MCF 10A (cell line): ENCODE data around the gene KPNB1. TPM values are rescaled to one million over a fixed set of nuclear protein-coding genes. Genes with fewer than 3 reads are reported as not detected.
A peak's percentile ranks its signal among the peaks of the same experiment; 100 is the strongest.

ENCODE experiments used
- BruUV-seq: library from RNA; stranded (reverse); fragments of 400-500 nt; replicated peaks from 2 replicates; lab custom pipeline; 2021; lab: Mats Ljungman, UMichigan
- CTCF ChIA-PET: fragments of 300-600 bp; sonication (Branson Sonifier 250); formaldehyde crosslinking; extraction: SDS; loops from one replicate; lab custom pipeline; 2021; ENCODE audit warnings: antibody characterized with exemption, inconsistent platforms; lab: Yijun Ruan, JAX
- POLR2A ChIA-PET: fragments of 300-600, 350-650 bp; sonication (Branson Sonifier 250); formaldehyde crosslinking; extraction: SDS; loops from one replicate; lab custom pipeline; 2020; ENCODE audit warnings: antibody characterized with exemption, inconsistent platforms; lab: Yijun Ruan, JAX
- DNase-seq: peaks from one replicate; pipeline ENCODE4 v3.0.0-alpha.2; 2018; ENCODE audit not compliant: unreplicated experiment
- H3K27ac Mint-ChIP-seq: one replicate; pipeline ENCODE4 v1.8.0; 2022; ENCODE audit warnings: mild to moderate bottlenecking, low read depth, mixed read lengths; ENCODE audit not compliant: unreplicated experiment
- H3K27me3 Mint-ChIP-seq: one replicate; pipeline ENCODE4 v1.8.0; 2022; ENCODE audit warnings: mixed read lengths; ENCODE audit not compliant: insufficient read depth, unreplicated experiment
- H3K36me3 Mint-ChIP-seq: one replicate; pipeline ENCODE4 v1.8.0; 2022; ENCODE audit warnings: mild to moderate bottlenecking, moderate library complexity, mixed read lengths; ENCODE audit not compliant: insufficient read depth, unreplicated experiment
- H3K4me1 Mint-ChIP-seq: one replicate; pipeline ENCODE4 v1.8.0; 2022; ENCODE audit warnings: mixed read lengths; ENCODE audit not compliant: insufficient read depth, unreplicated experiment
- H3K4me3 Mint-ChIP-seq: one replicate; pipeline ENCODE4 v1.8.0; 2022; ENCODE audit warnings: mild to moderate bottlenecking, moderate library complexity, mixed read lengths; ENCODE audit not compliant: unreplicated experiment
- H3K9me3 Mint-ChIP-seq: one replicate; pipeline ENCODE4 v1.8.0; 2022; ENCODE audit warnings: mixed read lengths; ENCODE audit not compliant: unreplicated experiment
- intact Hi-C: fragments of 100-400 bp; cut with micrococcal nuclease; formaldehyde crosslinking; loops from 2 replicates; pipeline ENCODE4 v1.14.1; 2022
- total RNA-seq: library from RNA; stranded (reverse); gene quantifications from 2 replicates; pipeline ENCODE4 v1.2.3, GENCODE V29; 2022
- TF ChIP-seq, protein P1 (sequence below): fragments of 200-600 bp; IDR thresholded peaks from one replicate; pipeline ENCODE4 v1.8.0; 2022; ENCODE audit warnings: antibody characterized with exemption, mild to moderate bottlenecking; ENCODE audit not compliant: unreplicated experiment

Gene KPNB1
- total RNA-seq, 1 experiment from 2014 or later: 609 TPM

DNA sequence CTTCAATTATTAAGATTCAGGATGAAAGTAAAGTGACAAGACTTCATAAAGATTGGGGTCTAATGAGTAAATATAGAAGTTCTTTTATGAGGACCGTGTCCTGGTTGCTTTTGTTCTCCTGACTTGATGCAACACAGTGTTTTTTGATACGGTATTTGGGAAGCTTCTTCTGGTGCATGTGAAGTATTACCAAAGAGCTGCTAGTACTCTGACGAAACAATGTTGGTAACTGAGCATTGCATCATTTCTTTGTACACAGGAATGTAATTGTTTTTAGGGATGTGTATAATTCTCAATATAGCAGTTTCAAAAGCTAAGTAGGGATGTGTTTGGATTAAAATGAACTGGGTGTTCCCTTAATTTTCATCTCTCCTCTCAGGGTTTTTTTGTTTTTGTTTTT lies 15.9 kb downstream of the KPNB1 start:
- Mint-ChIP-seq H3K27ac (peak overlapping the region; percentile 79), H3K4me3 (no peak overlapping the region), H3K9me3 (no peaks in the 10 kb centered on the region), H3K27me3 (no peaks in the 10 kb centered on the region), H3K36me3 (peaks cover 98% of the 10 kb centered on the region), H3K4me1 (peaks cover 14% of the 10 kb centered on the region)
- POLR2A ChIA-PET: interaction anchor here (0.6 to 2.9 kb wide), 8 partner anchors 9 to 281 kb away, joined by 3 to 25 read pairs (median 4); partner anchors contain the start of genes KPNB1 and SP2
- CTCF ChIA-PET: interaction anchor here (0.6 to 3.9 kb wide), 8 partner anchors 9 to 459 kb away, joined by 3 to 28 read pairs (median 6); no protein-coding TSS in a partner anchor
- no TSS peak for BruUV-seq
- peak; percentile 59 for DNase-seq
- intact Hi-C loops: no loop called here
- TF ChIP-seq, protein P1, sequence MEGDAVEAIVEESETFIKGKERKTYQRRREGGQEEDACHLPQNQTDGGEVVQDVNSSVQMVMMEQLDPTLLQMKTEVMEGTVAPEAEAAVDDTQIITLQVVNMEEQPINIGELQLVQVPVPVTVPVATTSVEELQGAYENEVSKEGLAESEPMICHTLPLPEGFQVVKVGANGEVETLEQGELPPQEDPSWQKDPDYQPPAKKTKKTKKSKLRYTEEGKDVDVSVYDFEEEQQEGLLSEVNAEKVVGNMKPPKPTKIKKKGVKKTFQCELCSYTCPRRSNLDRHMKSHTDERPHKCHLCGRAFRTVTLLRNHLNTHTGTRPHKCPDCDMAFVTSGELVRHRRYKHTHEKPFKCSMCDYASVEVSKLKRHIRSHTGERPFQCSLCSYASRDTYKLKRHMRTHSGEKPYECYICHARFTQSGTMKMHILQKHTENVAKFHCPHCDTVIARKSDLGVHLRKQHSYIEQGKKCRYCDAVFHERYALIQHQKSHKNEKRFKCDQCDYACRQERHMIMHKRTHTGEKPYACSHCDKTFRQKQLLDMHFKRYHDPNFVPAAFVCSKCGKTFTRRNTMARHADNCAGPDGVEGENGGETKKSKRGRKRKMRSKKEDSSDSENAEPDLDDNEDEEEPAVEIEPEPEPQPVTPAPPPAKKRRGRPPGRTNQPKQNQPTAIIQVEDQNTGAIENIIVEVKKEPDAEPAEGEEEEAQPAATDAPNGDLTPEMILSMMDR: no peak

DNA sequence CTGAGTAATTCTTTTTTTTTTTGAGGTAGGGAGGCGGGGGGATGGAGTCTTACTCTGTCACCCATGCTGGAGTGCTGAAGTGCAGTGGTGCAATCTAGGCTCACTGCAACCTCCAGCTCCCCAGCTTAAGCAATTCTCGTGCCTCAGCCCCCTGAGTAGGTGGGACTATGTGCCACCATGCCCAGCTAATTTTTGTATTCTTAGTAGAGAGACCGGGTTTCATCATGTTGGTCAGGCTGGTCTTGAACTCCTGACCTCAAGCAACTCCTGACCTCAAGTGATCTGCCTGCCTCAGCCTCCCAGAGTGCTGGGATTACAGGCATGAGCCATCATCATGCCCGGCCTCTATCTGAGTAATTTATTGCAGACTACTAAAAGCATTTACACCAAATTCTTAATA lies 19.4 kb downstream of the KPNB1 start:
- Mint-ChIP-seq H3K27me3 (no peaks in the 10 kb centered on the region), H3K36me3 (peaks cover 100% of the 10 kb centered on the region), H3K4me1 (peaks cover 12% of the 10 kb centered on the region), H3K9me3 (no peaks in the 10 kb centered on the region), H3K4me3 (no peak overlapping the region), H3K27ac (peak overlapping the region; percentile 0)
- ChIA-PET CTCF (interaction anchor here (1.2 to 1.6 kb wide), 2 partner anchors 19 to 63 kb away, joined by 3 to 5 read pairs; no protein-coding TSS in a partner anchor), POLR2A (interaction anchor here (1.8 kb wide), 1 partner anchor 19 kb away, joined by 8 read pairs; the partner anchor contains the start of gene KPNB1)
- intact Hi-C loops: no loop called here
- no TSS peak for BruUV-seq
- TF ChIP-seq, protein P1: no peak
- DNase-seq: no peak

DNA sequence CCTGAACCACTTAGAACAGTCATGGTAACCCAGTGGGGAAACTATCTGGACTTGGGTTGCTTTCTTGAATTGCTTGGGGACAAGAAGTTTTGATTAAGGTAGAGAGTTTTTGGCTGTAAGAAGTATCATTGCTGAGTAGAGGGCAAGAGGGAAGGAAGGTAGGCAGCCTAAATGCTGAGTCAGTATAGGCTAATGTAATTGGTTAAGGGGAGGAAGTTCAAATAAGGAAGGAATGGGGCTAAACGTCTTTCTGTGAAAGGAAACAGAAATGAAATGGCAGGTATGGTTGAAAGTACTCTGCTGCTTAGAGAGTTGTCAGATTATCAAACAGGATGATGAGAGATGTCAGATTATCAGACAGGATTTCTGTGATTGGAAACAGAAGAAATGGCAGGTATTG lies 20.3 kb downstream of the KPNB1 start:
- intact Hi-C loops: no loop called here
- ChIA-PET CTCF (interaction anchor here (0.5 to 1.6 kb wide), 4 partner anchors 11 to 82 kb away, joined by 3 to 5 read pairs (median 4); no protein-coding TSS in a partner anchor), POLR2A (interaction anchor here (1.8 kb wide), 1 partner anchor 20 kb away, joined by 8 read pairs; the partner anchor contains the start of gene KPNB1)
- Mint-ChIP-seq H3K36me3 (peaks cover 100% of the 10 kb centered on the region), H3K4me1 (peaks cover 6% of the 10 kb centered on the region), H3K27ac (peak overlapping the region; percentile 0), H3K4me3 (no peak overlapping the region), H3K9me3 (no peaks in the 10 kb centered on the region), H3K27me3 (no peaks in the 10 kb centered on the region)
- BruUV-seq: no TSS peak
- no peak for DNase-seq
- TF ChIP-seq, protein P1: no peak

DNA sequence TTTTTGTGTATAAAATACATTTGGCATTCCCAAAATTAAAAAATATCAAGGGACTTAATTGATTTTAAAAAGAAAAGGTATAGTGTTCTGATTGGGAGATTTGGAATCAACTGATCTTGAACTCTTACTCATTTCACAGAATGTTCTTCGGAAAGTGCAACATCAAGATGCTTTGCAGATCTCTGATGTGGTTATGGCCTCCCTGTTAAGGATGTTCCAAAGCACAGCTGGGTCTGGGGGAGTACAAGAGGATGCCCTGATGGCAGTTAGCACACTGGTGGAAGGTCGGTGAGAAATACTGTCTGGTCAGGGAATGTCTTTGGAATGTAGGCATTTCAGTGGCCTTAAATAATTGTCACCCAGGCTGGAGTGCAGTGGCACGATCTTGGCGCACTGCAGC lies 24.8 kb downstream of the KPNB1 start:
- no peaks in the 10 kb centered on the region for H3K9me3 Mint-ChIP-seq
- no peak for DNase-seq
- POLR2A ChIA-PET: interaction anchor here (1.0 to 1.8 kb wide), 2 partner anchors 9 to 13 kb away, joined by 3 to 9 read pairs; no protein-coding TSS in a partner anchor
- intact Hi-C loops: no loop called here
- peak overlapping the region; percentile 19 for H3K27ac Mint-ChIP-seq
- H3K36me3 Mint-ChIP-seq: peaks cover 98% of the 10 kb centered on the region
- H3K27me3 Mint-ChIP-seq: no peaks in the 10 kb centered on the region
- H3K4me1 Mint-ChIP-seq: no peaks in the 10 kb centered on the region
- CTCF ChIA-PET: interaction anchor here (0.6 to 1.9 kb wide), 4 partner anchors 10 to 312 kb away, joined by 3 to 14 read pairs (median 4); no protein-coding TSS in a partner anchor
- no TSS peak for BruUV-seq
- no peak overlapping the region for H3K4me3 Mint-ChIP-seq
- TF ChIP-seq, protein P1: no peak
